ENCODE results near the gene ENOPH1. TPM values are rescaled to one million over a fixed set of nuclear protein-coding genes. Genes with fewer than 3 reads are reported as not detected.

The ENOPH1 gene
- total RNA-seq, 1 donor from 2014 or later, result 41.1 TPM

DNA sequence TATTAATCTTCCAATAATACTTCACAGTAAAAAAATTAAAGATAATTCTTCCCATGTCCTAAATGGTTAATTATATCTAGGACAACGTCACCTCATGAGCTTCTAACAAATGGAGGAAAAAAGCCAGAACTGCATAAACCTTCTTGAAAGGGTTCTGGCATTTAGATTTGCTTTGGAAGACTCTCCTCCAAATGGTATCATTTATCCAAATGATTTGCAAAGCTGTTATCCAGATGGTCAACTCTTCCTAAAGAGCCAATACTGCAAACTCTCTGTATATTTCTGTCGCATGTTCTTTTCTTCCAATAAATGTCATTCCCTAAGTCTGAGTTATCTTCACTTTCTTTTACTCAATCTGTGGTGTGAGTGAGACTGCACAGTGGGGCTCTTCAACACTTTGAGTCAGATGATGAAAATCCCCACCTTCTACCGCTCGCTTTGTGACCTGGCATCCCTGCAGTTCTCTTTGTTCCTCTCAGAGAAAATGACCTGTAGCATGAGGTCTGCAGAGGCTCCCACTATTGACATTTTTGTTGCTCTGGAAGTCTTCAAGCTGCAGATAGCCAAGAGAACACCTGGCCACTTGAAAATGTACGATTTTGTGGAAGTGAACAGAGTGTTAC, 78.5 kb downstream of the ENOPH1 start:
- DNase-seq (ENCODE audit: low read depth), result no peak

DNA sequence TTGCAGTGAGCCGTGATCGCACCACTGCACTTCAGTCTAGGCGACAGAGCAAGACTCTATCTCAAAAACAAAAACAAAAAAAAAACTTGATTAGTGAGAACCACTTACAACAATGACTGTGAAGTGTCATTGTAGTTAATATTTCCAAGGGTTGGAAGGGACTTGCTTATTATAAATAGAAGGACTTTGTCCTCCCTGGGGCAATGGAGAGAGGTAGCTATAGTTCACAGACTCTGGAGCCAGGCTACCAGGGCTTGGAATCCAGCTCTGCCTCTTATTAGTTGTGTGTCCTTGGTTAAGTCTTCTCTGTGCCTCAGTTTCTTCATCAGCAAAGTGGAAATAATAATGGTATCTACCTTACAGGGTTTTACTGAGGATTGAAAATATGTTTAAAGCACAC, 79.8 kb downstream of the ENOPH1 start:
- no peak for DNase-seq (ENCODE audit: low read depth)

Other genes with a start within 250 kb of the ENOPH1 start
- 28.4 and 32.7 TPM in 2 replicates for gene HNRNPD, start 56.6 kb upstream of the ENOPH1 start, total RNA-seq
- gene HNRNPDL, start 128 bp upstream of the ENOPH1 start, total RNA-seq, result 232 and 284 TPM in 2 replicates
- 0.05 and 1.5 TPM in 2 replicates for gene TMEM150C, start 131.4 kb downstream of the ENOPH1 start, total RNA-seq

Measured in myocyte (in vitro differentiated cells).